ENCODE measurements around the gene SNX14. TPM values are rescaled to one million over a fixed set of nuclear protein-coding genes. Genes with fewer than 3 reads are reported as not detected.

The SNX14 gene
- total and polyA plus RNA-seq, 2 of the 8 experiments (the other 6 are each of a cell fraction or from before 2014, with no cell fraction given): 11.9 to 24.2 TPM

DNA sequence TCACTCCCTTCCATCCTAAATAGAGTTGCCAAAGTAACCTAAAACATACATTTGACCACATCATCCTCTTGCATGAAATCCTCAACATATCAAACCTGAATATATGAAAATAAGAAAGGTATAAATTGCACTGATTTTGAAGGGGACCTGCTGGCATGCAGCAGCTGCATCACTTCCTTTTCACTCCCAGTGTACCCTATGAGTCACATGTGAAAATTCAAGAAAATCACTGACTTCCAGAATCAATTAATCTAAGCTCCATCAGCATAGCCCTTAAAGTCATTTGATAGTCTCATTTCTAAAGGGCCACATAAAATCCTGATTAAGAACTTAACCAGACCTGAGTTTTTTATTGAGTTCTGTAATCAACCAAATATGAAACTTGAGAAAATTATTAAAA, 24.3 kb downstream of the SNX14 start:
- Histone ChIP-seq H2AK5ac (ENCODE audit: low read depth, low read length) (no peak overlapping the region), H3K79me2 (ENCODE audit: control insufficient read depth in 1 of 2, insufficient read depth in 2 of 2, low read length in 2 of 2) (no peaks in the 10 kb centered on the region), H3K4me2 (ENCODE audit: insufficient read depth in 1 of 2, low read depth in 2 of 2, low read length in 2 of 2) (no peak overlapping the region), H3K27me3 (replicated peaks in 1 of 4; ENCODE audit: control insufficient read depth in 3 of 4, extremely low read depth in 1 of 4, insufficient read depth in 3 of 4, low read length in 3 of 4) (no peaks in the 10 kb centered on the region), H3K9me3 (ENCODE audit: insufficient read depth in 2 of 2, low read depth in 1 of 2, low read length in 1 of 2) (no peaks in the 10 kb centered on the region), H3K56ac (replicated peaks; ENCODE audit: insufficient read length, low read depth, low read length) (no peak overlapping the region), H2BK5ac (ENCODE audit: low read depth, low read length) (no peak overlapping the region), H3K27ac (ENCODE audit: low read depth, low read length) (no peak overlapping the region), H3K36me3 (ENCODE audit: control insufficient read depth in 2 of 4, insufficient read depth in 4 of 4, low read length in 3 of 4) (no peaks in the 10 kb centered on the region), H3K79me1 (ENCODE audit: low read depth, low read length) (no peaks in the 10 kb centered on the region), H3K23ac (ENCODE audit: insufficient read length) (no peak overlapping the region), H3K18ac (ENCODE audit: extremely low read depth, low read length) (no peak overlapping the region), H4K91ac (replicated peaks; ENCODE audit: insufficient read length, low read length) (no peak overlapping the region), H3K14ac (ENCODE audit: insufficient read length) (no peak overlapping the region), H3K4me1 (replicated peaks in 1 of 4; ENCODE audit: control insufficient read depth in 3 of 4, insufficient read depth in 4 of 4, low read length in 3 of 4) (no peaks in the 10 kb centered on the region), H4K5ac (ENCODE audit: insufficient read length, low read depth, low read length) (no peak overlapping the region), H3K4me3 (ENCODE audit: extremely low read depth in 1 of 4, insufficient read depth in 2 of 4, low read depth in 3 of 4, low read length in 4 of 4) (no peak overlapping the region), H2BK120ac (replicated peaks; ENCODE audit: low read depth, low read length) (no peak overlapping the region), H3K4ac (replicated peaks; ENCODE audit: insufficient read length, low read depth, low read length) (no peak overlapping the region), H2BK20ac (ENCODE audit: low read length) (no peak overlapping the region), H3K23me2 (ENCODE audit: low read depth, low read length) (no peaks in the 10 kb centered on the region), H2BK15ac (ENCODE audit: low read length) (no peak overlapping the region), H3K9ac (replicated peaks in 1 of 4; ENCODE audit: extremely low read depth in 1 of 4, low read depth in 3 of 4, low read length in 3 of 4) (no peak overlapping the region), H2AFZ (ENCODE audit: low read length) (no peak overlapping the region), H4K8ac (ENCODE audit: extremely low read depth, insufficient read depth, low read length) (no peak overlapping the region), H4K20me1 (replicated peaks in 1 of 2; ENCODE audit: control insufficient read depth in 1 of 2, insufficient read depth in 2 of 2, low read length in 2 of 2) (no peaks in the 10 kb centered on the region), H2BK12ac (ENCODE audit: low read depth, low read length) (no peak overlapping the region)
- ChIA-PET CTCF (ENCODE audit: partially characterized antibody) (interaction anchor here (0.7 to 1.6 kb wide), 4 partner anchors 9 to 86 kb away, joined by 3 to 5 read pairs (median 3); no protein-coding TSS in a partner anchor), POLR2A (ENCODE audit: partially characterized antibody) (no interaction called here)
- FAIRE-seq: no peak
- no peak for DNase-seq (ENCODE audit: low read depth in 1 of 2, low spot score in 2 of 2)
- TF ChIP-seq RAD21 (IDR thresholded peaks at IDR 0.05 in 1 of 2, conservative IDR thresholded peaks at IDR 0.05 in 1 of 2; ENCODE audit: low read depth in 2 of 2, low read length in 2 of 2) (no peak), ASH2L (IDR thresholded peaks at IDR 0.05; ENCODE audit: low read length) (no peak), SIN3A (conservative IDR thresholded peaks at IDR 0.05 in 1 of 2, IDR thresholded peaks at IDR 0.05 in 1 of 2; ENCODE audit: low read depth in 1 of 2, low read length in 2 of 2) (no peak), CHD1 (IDR thresholded peaks at IDR 0.05; ENCODE audit: low read depth, low read length) (no peak), BACH1 (IDR thresholded peaks at IDR 0.05; ENCODE audit: low read length) (no peak), SIX5 (IDR thresholded peaks at IDR 0.05; ENCODE audit: low read depth, low read length) (no peak), YY1 (IDR thresholded peaks at IDR 0.05; ENCODE audit: low read depth, low read length) (no peak), MAFK (IDR thresholded peaks at IDR 0.05; ENCODE audit: low read depth, low read length) (no peak), RFX5 (IDR thresholded peaks at IDR 0.05; ENCODE audit: borderline replicate concordance, low read depth, low read length) (no peak), CHD2 (IDR thresholded peaks at IDR 0.05; ENCODE audit: low read length) (no peak), TCF12 (IDR thresholded peaks at IDR 0.05; ENCODE audit: low read depth, low read length) (no peak), HDAC2 (IDR thresholded peaks at IDR 0.05; ENCODE audit: borderline replicate concordance in 1 of 2, low read depth in 2 of 2, low read length in 2 of 2) (no peak), SP4 (IDR thresholded peaks at IDR 0.05; ENCODE audit: low read length) (no peak), SUZ12 (IDR thresholded peaks at IDR 0.05; ENCODE audit: low read length) (no peak), POLR2AphosphoS5 (IDR thresholded peaks at IDR 0.05; ENCODE audit: low read depth, low read length) (no peak)
- TF ChIP-seq, protein P1, sequence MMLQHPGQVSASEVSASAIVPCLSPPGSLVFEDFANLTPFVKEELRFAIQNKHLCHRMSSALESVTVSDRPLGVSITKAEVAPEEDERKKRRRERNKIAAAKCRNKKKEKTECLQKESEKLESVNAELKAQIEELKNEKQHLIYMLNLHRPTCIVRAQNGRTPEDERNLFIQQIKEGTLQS (IDR thresholded peaks at IDR 0.05; ENCODE audit: insufficient read depth, low read depth, low read length): no peak

Measured in H1 (cell line).